Measurements from ENCODE around the gene ARAF.

- TF ChIP-seq POLR2AphosphoS5 (IDR thresholded peaks at IDR 0.05; ENCODE audit: low read depth, low read length) (no peak), TAF1 (IDR thresholded peaks at IDR 0.05; ENCODE audit: borderline replicate concordance, low read depth, low read length) (no peak)
Observed at GRCh38 chrX:47595716-47596251, 34.8 kb downstream of the ARAF start.

Data from GM12892 (cell line).